ENCODE results near the gene EXOG. TPM values are rescaled to one million over a fixed set of nuclear protein-coding genes. Genes with fewer than 3 reads are reported as not detected.

Gene EXOG
- total RNA-seq, 4 donors from 2014 or later: 3.3 to 10.3 (median 5.3) TPM

- H3K27ac ChIP-seq: no peak overlapping the region
- no peaks in the 10 kb centered on the region for H3K9me3 ChIP-seq
- no peak overlapping the region for H3K4me3 ChIP-seq
- H3K4me1 ChIP-seq: no peaks in the 10 kb centered on the region
- DNase-seq: no peak
- no peaks in the 10 kb centered on the region for H3K27me3 ChIP-seq
- TF ChIP-seq POLR2A (IDR thresholded peaks at IDR 0.05) (no peak), CTCF (IDR thresholded peaks at IDR 0.05) (no peak)
- WGBS, 2 donors: 75 to 82% methylated on average over 4 of the region's 4 CpGs
- intact Hi-C loops (cut with DNase I): no loop called here
- no peaks in the 10 kb centered on the region for H3K36me3 ChIP-seq
Measured at GRCh38 chr3:38567498-38567897, 71.4 kb downstream of the EXOG start.

- TF ChIP-seq CTCF (IDR thresholded peaks at IDR 0.05): no peak
- no peak for TF ChIP-seq POLR2A (IDR thresholded peaks at IDR 0.05)
- Histone ChIP-seq H3K9me3 (peaks cover 0 to 7% (median 4%) of the 10 kb centered on the region in 3 donors), H3K4me3 (no peak overlapping the region), H3K27ac (no peak overlapping the region), H3K27me3 (no peaks in the 10 kb centered on the region), H3K4me1 (no peaks in the 10 kb centered on the region), H3K36me3 (no peaks in the 10 kb centered on the region)
- 94 to 100% methylated on average over 3 of the region's 3 CpGs for WGBS, 2 donors
- intact Hi-C loops (cut with DNase I): no loop called here
- no peak for DNase-seq
Measured at GRCh38 chr3:38573111-38573510, 77.0 kb downstream of the EXOG start.

DNA sequence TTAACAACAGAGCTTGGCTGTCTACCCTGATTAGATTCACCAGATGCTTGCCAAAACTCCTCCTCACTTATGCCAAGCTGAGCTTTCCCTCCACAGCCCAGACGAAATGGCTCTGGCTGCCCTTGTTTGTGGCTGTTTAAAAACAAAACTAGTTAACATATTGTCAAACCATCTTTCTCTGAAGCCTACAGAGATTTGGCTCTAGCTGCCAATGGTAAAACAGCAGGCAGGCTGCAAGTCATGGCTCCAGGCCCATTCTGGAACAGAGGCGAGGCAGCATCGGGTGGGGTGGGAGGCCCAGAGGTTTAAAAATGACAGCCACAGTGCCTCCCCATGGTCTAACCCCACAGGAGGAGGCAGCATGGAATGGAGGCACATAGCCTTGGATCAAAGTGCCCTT is 77.4 kb downstream of the EXOG start:
- intact Hi-C loops (cut with DNase I): no loop called here
- WGBS, 2 donors: 42 to 57% methylated on average over 2 to 3 of the region's 3 CpGs
- no peaks in the 10 kb centered on the region for H3K4me1 ChIP-seq
- H3K9me3 ChIP-seq: peaks cover 0 to 7% (median 4%) of the 10 kb centered on the region in 3 donors
- DNase-seq: no peak
- H3K27me3 ChIP-seq: no peaks in the 10 kb centered on the region
- TF ChIP-seq CTCF (IDR thresholded peaks at IDR 0.05) (no peak), POLR2A (IDR thresholded peaks at IDR 0.05) (no peak)
- no peak overlapping the region for H3K4me3 ChIP-seq
- no peaks in the 10 kb centered on the region for H3K36me3 ChIP-seq
- no peak overlapping the region for H3K27ac ChIP-seq

- TF ChIP-seq CTCF (IDR thresholded peaks at IDR 0.05) (no peak), POLR2A (IDR thresholded peaks at IDR 0.05) (no peak)
- Histone ChIP-seq H3K36me3 (no peaks in the 10 kb centered on the region), H3K9me3 (peaks cover 0 to 7% (median 4%) of the 10 kb centered on the region in 3 donors), H3K27me3 (no peaks in the 10 kb centered on the region), H3K27ac (no peak overlapping the region), H3K4me1 (no peaks in the 10 kb centered on the region), H3K4me3 (no peak overlapping the region)
- WGBS, 2 donors: 54 to 73% methylated on average over 3 to 6 of the region's 6 CpGs
- DNase-seq: no peak
- intact Hi-C loops (cut with DNase I): no loop called here
Measured at GRCh38 chr3:38574411-38575278, 78.5 kb downstream of the EXOG start.

- DNase-seq: no peak
- Histone ChIP-seq H3K4me1 (no peaks in the 10 kb centered on the region), H3K4me3 (no peak overlapping the region), H3K36me3 (no peaks in the 10 kb centered on the region), H3K27ac (no peak overlapping the region), H3K27me3 (no peaks in the 10 kb centered on the region), H3K9me3 (peaks cover 0 to 7% (median 4%) of the 10 kb centered on the region in 3 donors)
- TF ChIP-seq CTCF (IDR thresholded peaks at IDR 0.05): no peak
- TF ChIP-seq POLR2A (IDR thresholded peaks at IDR 0.05): no peak
- WGBS, 2 donors: 83 to 91% methylated on average over 10 to 13 of the region's 18 CpGs
- intact Hi-C loops (cut with DNase I): no loop called here
Measured at GRCh38 chr3:38575279-38575843, 79.2 kb downstream of the EXOG start.
